Measurements from ENCODE around the gene ATOX1. TPM values are rescaled to one million over a fixed set of nuclear protein-coding genes. Genes with fewer than 3 reads are reported as not detected.

The ATOX1 gene
- total RNA-seq, 2 donors from 2014 or later, result 32.9 to 36.8 TPM

- no peaks in the 10 kb centered on the region for H3K9me3 ChIP-seq
- H3K4me3 ChIP-seq, result no peak overlapping the region
- no peak for ATAC-seq (ENCODE audit: insufficient number of reproducible peaks, low FRiP score, low read depth)
- DNase-seq (ENCODE audit: low spot score), result no peak
- H3K36me3 ChIP-seq, result no peaks in the 10 kb centered on the region
- H3K4me1 ChIP-seq (ENCODE audit: control insufficient read depth in 1 of 2, low read depth in 2 of 2), result peaks cover 4 to 24% of the 10 kb centered on the region in 2 donors
- TF ChIP-seq, protein P1, sequence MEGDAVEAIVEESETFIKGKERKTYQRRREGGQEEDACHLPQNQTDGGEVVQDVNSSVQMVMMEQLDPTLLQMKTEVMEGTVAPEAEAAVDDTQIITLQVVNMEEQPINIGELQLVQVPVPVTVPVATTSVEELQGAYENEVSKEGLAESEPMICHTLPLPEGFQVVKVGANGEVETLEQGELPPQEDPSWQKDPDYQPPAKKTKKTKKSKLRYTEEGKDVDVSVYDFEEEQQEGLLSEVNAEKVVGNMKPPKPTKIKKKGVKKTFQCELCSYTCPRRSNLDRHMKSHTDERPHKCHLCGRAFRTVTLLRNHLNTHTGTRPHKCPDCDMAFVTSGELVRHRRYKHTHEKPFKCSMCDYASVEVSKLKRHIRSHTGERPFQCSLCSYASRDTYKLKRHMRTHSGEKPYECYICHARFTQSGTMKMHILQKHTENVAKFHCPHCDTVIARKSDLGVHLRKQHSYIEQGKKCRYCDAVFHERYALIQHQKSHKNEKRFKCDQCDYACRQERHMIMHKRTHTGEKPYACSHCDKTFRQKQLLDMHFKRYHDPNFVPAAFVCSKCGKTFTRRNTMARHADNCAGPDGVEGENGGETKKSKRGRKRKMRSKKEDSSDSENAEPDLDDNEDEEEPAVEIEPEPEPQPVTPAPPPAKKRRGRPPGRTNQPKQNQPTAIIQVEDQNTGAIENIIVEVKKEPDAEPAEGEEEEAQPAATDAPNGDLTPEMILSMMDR (IDR thresholded peaks at IDR 0.05), result no peak
- H3K27me3 ChIP-seq (replicated peaks; ENCODE audit: insufficient read depth), result no peaks in the 10 kb centered on the region
- no peak overlapping the region for H3K27ac ChIP-seq
Measured at GRCh38 chr5:151751593-151751992, 6.8 kb downstream of the ATOX1 start.

GRCh38 chr5:151751091-151751490 lies 7.3 kb downstream of the ATOX1 start:
- H3K4me1 ChIP-seq (ENCODE audit: control insufficient read depth in 1 of 2, low read depth in 2 of 2), result peaks cover 0 to 19% of the 10 kb centered on the region in 2 donors
- DNase-seq (ENCODE audit: low spot score) (no peak), ATAC-seq (ENCODE audit: insufficient number of reproducible peaks, low FRiP score, low read depth) (no peak)
- H3K9me3 ChIP-seq, result no peaks in the 10 kb centered on the region
- H3K27ac ChIP-seq, result no peak overlapping the region
- no peaks in the 10 kb centered on the region for H3K36me3 ChIP-seq
- no peaks in the 10 kb centered on the region for H3K27me3 ChIP-seq (replicated peaks; ENCODE audit: insufficient read depth)
- TF ChIP-seq, protein P1 (IDR thresholded peaks at IDR 0.05), result no peak
- no peak overlapping the region for H3K4me3 ChIP-seq

DNA sequence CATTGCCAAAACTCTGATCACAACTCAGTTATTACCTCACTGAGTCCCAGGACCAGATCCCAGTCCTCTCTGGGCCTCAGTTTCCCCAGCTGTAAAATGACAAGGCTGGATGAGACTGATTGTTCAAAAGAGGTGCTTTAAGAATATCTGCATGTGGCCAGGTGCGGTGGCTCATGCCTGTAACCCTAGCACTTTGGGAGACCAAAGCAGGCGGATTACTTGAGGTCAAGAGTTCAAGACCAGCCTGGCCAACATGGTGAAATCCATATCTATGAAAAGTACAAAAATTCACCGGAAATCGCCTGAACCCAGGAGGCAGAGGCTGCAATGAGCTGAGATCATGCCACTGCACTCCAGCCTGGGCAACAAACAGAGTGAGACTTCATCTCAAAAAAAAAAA lies 8.3 kb downstream of the ATOX1 start:
- Histone ChIP-seq H3K9me3 (no peaks in the 10 kb centered on the region), H3K4me1 (ENCODE audit: control insufficient read depth in 1 of 2, low read depth in 2 of 2) (peaks cover 0 to 20% of the 10 kb centered on the region in 2 donors), H3K27ac (peak overlapping the region; percentile 41 to 51), H3K4me3 (no peak overlapping the region), H3K27me3 (replicated peaks; ENCODE audit: insufficient read depth) (no peaks in the 10 kb centered on the region), H3K36me3 (no peaks in the 10 kb centered on the region)
- ATAC-seq (ENCODE audit: insufficient number of reproducible peaks, low FRiP score, low read depth) (no peak), DNase-seq (ENCODE audit: low spot score) (no peak)
- TF ChIP-seq, protein P1 (IDR thresholded peaks at IDR 0.05), result no peak

- Histone ChIP-seq H3K9me3 (no peaks in the 10 kb centered on the region), H3K36me3 (no peaks in the 10 kb centered on the region), H3K4me3 (no peak overlapping the region), H3K27me3 (replicated peaks; ENCODE audit: insufficient read depth) (no peaks in the 10 kb centered on the region), H3K4me1 (ENCODE audit: control insufficient read depth in 1 of 2, low read depth in 2 of 2) (peaks cover 16 to 51% of the 10 kb centered on the region in 2 donors), H3K27ac (peak overlapping the region; percentile 54 to 65)
- TF ChIP-seq, protein P1 (IDR thresholded peaks at IDR 0.05), result no peak
- DNase-seq (ENCODE audit: low spot score) (peak; percentile 82), ATAC-seq (ENCODE audit: insufficient number of reproducible peaks, low FRiP score, low read depth) (peak; percentile 0)
Measured at GRCh38 chr5:151745071-151745705, 13.2 kb downstream of the ATOX1 start.

DNA sequence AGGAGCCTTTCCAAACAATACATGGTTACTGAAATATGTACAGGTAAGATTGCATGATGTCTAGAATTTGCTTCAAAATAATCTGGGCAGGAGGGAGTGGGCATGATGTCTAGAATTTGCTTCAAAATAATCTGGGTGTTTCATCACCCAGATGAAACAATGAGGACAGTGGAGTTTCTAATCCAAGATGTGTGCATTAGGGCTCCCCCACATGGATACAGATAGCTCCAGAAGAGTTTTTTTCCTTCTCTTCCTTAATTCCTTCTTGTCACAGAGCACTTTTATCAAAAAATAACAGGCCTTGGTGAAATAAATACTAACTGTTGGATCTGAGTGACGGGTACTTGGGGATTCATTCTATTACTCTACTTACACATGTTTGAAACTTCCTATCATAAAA lies 14.9 kb downstream of the ATOX1 start:
- no peak for ATAC-seq (ENCODE audit: insufficient number of reproducible peaks, low FRiP score, low read depth)
- Histone ChIP-seq H3K36me3 (no peaks in the 10 kb centered on the region), H3K4me1 (ENCODE audit: control insufficient read depth in 1 of 2, low read depth in 2 of 2) (peaks cover 26 to 55% of the 10 kb centered on the region in 2 donors)

More for the DNA sequence above, 14.9 kb downstream of the ATOX1 start:
- DNase-seq (ENCODE audit: low spot score), result no peak
- Histone ChIP-seq H3K9me3 (no peaks in the 10 kb centered on the region), H3K27ac (no peak overlapping the region), H3K27me3 (replicated peaks; ENCODE audit: insufficient read depth) (no peaks in the 10 kb centered on the region), H3K4me3 (no peak overlapping the region)
- TF ChIP-seq, protein P1 (IDR thresholded peaks at IDR 0.05), result no peak
